Choroid plexus epithelial cell (primary cell): ENCODE results near the gene SBK2.

Experiments
- DNase-seq: peaks from one replicate; pipeline ENCODE4 v3.0.0-alpha.2; 2010; ENCODE audit warnings: low read depth
- H3K4me3 ChIP-seq: 2 replicates; pipeline ENCODE4 v1.5.1; 2011; ENCODE audit warnings: low read depth, mild to moderate bottlenecking, control low read depth, low read length, moderate library complexity
- CTCF ChIP-seq: conservative IDR thresholded peaks from 2 replicates; pipeline ENCODE4 v1.5.1; 2011; ENCODE audit warnings: low read depth, mild to moderate bottlenecking, control low read depth, inconsistent platforms, low read length, moderate library complexity

The SBK2 gene

GRCh38 chr19:55504252-55504603 is 32.7 kb downstream of the SBK2 start:
- no peak for TF ChIP-seq CTCF
- peak overlapping the region; percentile 67 for H3K4me3 ChIP-seq
- no peak for DNase-seq

GRCh38 chr19:55503502-55504251 is 33.3 kb downstream of the SBK2 start:
- H3K4me3 ChIP-seq, result peak overlapping the region; percentile 67
- DNase-seq, result peak; percentile 92
- TF ChIP-seq CTCF, result peak; percentile 93

- H3K4me3 ChIP-seq, result no peak overlapping the region
- no peak for TF ChIP-seq CTCF
These were observed 33.8 kb downstream of the SBK2 start for GRCh38 chr19:55503157-55503501.

GRCh38 chr19:55502197-55502952 is 34.6 kb downstream of the SBK2 start:
- no peak overlapping the region for H3K4me3 ChIP-seq
- TF ChIP-seq CTCF, result no peak
- no peak for DNase-seq

More at GRCh38 chr19:55503157-55503501, 33.8 kb downstream of the SBK2 start:
- no peak for DNase-seq

- DNase-seq, result no peak
- TF ChIP-seq CTCF, result no peak
- H3K4me3 ChIP-seq, result no peak overlapping the region
These were observed 36.5 kb downstream of the SBK2 start for GRCh38 chr19:55500368-55500952.

GRCh38 chr19:55498246-55498840 is 38.6 kb downstream of the SBK2 start:
- no peak for TF ChIP-seq CTCF
- H3K4me3 ChIP-seq, result no peak overlapping the region
- no peak for DNase-seq
